Liver (tissue), 9 donors: ENCODE results near the gene UPF3A. TPM values are rescaled to one million over a fixed set of nuclear protein-coding genes. Genes with fewer than 3 reads are reported as not detected.

Experiments used
- DNase-seq: peaks from one replicate; pipeline ENCODE4 v3.0.0-alpha.2; 2017; ENCODE audit warnings: low spot score
- H3K27ac ChIP-seq, 2 donors: one replicate each; pipeline ENCODE4 v1.7.0; 2013; ENCODE audit warnings: inconsistent platforms in 2 of 2, low read length in 2 of 2, control low read depth in 1 of 2, low read depth in 1 of 2, mild to moderate bottlenecking in 1 of 2
- H3K27me3 ChIP-seq, 4 donors: one replicate each; pipeline versions ENCODE4 v1.6.1 to v1.7.0; 2013; ENCODE audit warnings: low read length in 3 of 4, inconsistent platforms in 1 of 4, mild to moderate bottlenecking in 1 of 4, moderate library complexity in 1 of 4; ENCODE audit not compliant: control insufficient read depth in 4 of 4, insufficient read depth in 4 of 4
- H3K36me3 ChIP-seq, 4 donors: one replicate each; pipeline versions ENCODE4 v1.6.1 to v1.7.0; 2013; ENCODE audit warnings: low read length in 3 of 4, mild to moderate bottlenecking in 3 of 4, low read depth in 1 of 4, moderate library complexity in 1 of 4; ENCODE audit not compliant: control insufficient read depth in 4 of 4, insufficient read depth in 3 of 4
- H3K4me1 ChIP-seq, 4 donors: one replicate each; pipeline versions ENCODE4 v1.6.1 to v1.7.0; 2013; ENCODE audit warnings: low read length in 3 of 4, mild to moderate bottlenecking in 3 of 4, moderate library complexity in 1 of 4; ENCODE audit not compliant: control insufficient read depth in 4 of 4, insufficient read depth in 4 of 4
- H3K4me3 ChIP-seq, 3 donors: one replicate each; pipeline versions ENCODE4 v1.6.1 to v1.7.0; 2013; ENCODE audit warnings: low read length in 3 of 3, control low read depth in 1 of 3, low read depth in 1 of 3, mild to moderate bottlenecking in 1 of 3
- H3K9ac ChIP-seq, 2 donors: one replicate each; pipeline ENCODE4 v1.7.0; 2013; ENCODE audit warnings: low read length in 2 of 2, mild to moderate bottlenecking in 2 of 2, moderate library complexity in 2 of 2, control low read depth in 1 of 2, low read depth in 1 of 2
- H3K9me3 ChIP-seq, 4 donors: one replicate each; pipeline versions ENCODE4 v1.6.1 to v1.7.0; 2013; ENCODE audit warnings: low read length in 3 of 4; ENCODE audit not compliant: control insufficient read depth in 4 of 4
- EGR1 ChIP-seq, 2 donors: IDR thresholded peaks; 2 replicates each; pipeline ENCODE4 v1.6.1; 2016 to 2018; ENCODE audit warnings: antibody characterized with exemption in 2 of 2, low read depth in 2 of 2
- FOXA2 ChIP-seq: IDR thresholded peaks from 2 replicates; pipeline ENCODE4 v1.6.1; 2016; ENCODE audit warnings: antibody characterized with exemption
- GABPA ChIP-seq, 2 donors: IDR thresholded peaks in 1 of 2; conservative IDR thresholded peaks in 1 of 2; 2 replicates each; pipeline ENCODE4 v1.6.1; 2016; ENCODE audit warnings: antibody characterized with exemption in 2 of 2, mild to moderate bottlenecking in 1 of 2, moderate library complexity in 1 of 2
- HNF4A ChIP-seq, 2 donors: conservative IDR thresholded peaks; 2 replicates each; pipeline ENCODE4 v1.6.1; 2016; ENCODE audit warnings: antibody characterized with exemption in 2 of 2, mild to moderate bottlenecking in 2 of 2
- HNF4G ChIP-seq: IDR thresholded peaks from 2 replicates; pipeline ENCODE4 v1.6.1; 2016; ENCODE audit warnings: antibody characterized with exemption
- JUND ChIP-seq, 2 donors: IDR thresholded peaks; 2 replicates each; pipeline ENCODE4 v1.6.1; 2016; ENCODE audit warnings: antibody characterized with exemption in 2 of 2
- NR2F2 ChIP-seq: IDR thresholded peaks from 2 replicates; pipeline ENCODE4 v1.6.1; 2016; ENCODE audit warnings: antibody characterized with exemption
- RAD21 ChIP-seq, 2 donors: IDR thresholded peaks; 2 replicates each; pipeline ENCODE4 v1.6.1; 2016; ENCODE audit warnings: antibody characterized with exemption in 2 of 2, mild to moderate bottlenecking in 2 of 2
- RXRA ChIP-seq, 2 donors: IDR thresholded peaks; 2 replicates each; pipeline ENCODE4 v1.6.1; 2017 to 2018; ENCODE audit warnings: antibody characterized with exemption in 2 of 2, mild to moderate bottlenecking in 1 of 2
- TAF1 ChIP-seq: conservative IDR thresholded peaks from 2 replicates; pipeline ENCODE4 v1.6.1; 2016; ENCODE audit warnings: antibody characterized with exemption, mild to moderate bottlenecking
- WGBS: extraction: QIAGEN DNeasy Blood & Tissue Kit; methylation state at CpG from one replicate; pipeline ENCODE4 v1.1.7; 2013; 5-methylcytosine and 5-hydroxymethylcytosine counted together
- polyA plus RNA-seq, 2 donors: library from polyadenylated mRNA; stranded (reverse) in 1 of 2; unstranded in 1 of 2; fragments of 200-250 nt in 1 of 2; fragments of >200 nt in 1 of 2; fragmentation: Nextera tagmentation in 1 of 2; extraction: Ambion mirVana in 1 of 2; gene quantifications; one replicate each; pipeline versions ENCODE4 v1.2.1 to v1.2.3, GENCODE V29; 2013 to 2015
- total RNA-seq, 2 donors: library from RNA; depleted of rRNA; stranded (reverse); fragments of >200 nt; gene quantifications; one replicate each; pipeline ENCODE4 v1.2.3, GENCODE V29; 2014
- TF ChIP-seq, protein P1 (sequence below): IDR thresholded peaks from 2 replicates; pipeline ENCODE4 v1.6.1; 2016; ENCODE audit warnings: antibody characterized with exemption
- TF ChIP-seq, protein P2 (sequence below): IDR thresholded peaks from 2 replicates; pipeline ENCODE4 v1.6.1; 2016; ENCODE audit warnings: antibody characterized with exemption
- TF ChIP-seq, protein P3 (sequence below): IDR thresholded peaks from 2 replicates; pipeline ENCODE4 v1.6.1; 2016; ENCODE audit warnings: antibody characterized with exemption
- TF ChIP-seq, protein P4 (sequence below): fragments of 150-350 bp; IDR thresholded peaks from 2 replicates; pipeline ENCODE4 v1.5.1; 2017; ENCODE audit warnings: improper control_type of control experiment, low read depth, low read length; ENCODE audit not compliant: missing input control
- donor health status: healthy.
- donor health status: healthy.
- donor health status: healthy.
- donor health status: healthy.
- donor health status: healthy.

Gene UPF3A
- total and polyA plus RNA-seq, 4 donors: 11.0 to 26.5 (median 17.2) TPM

DNA sequence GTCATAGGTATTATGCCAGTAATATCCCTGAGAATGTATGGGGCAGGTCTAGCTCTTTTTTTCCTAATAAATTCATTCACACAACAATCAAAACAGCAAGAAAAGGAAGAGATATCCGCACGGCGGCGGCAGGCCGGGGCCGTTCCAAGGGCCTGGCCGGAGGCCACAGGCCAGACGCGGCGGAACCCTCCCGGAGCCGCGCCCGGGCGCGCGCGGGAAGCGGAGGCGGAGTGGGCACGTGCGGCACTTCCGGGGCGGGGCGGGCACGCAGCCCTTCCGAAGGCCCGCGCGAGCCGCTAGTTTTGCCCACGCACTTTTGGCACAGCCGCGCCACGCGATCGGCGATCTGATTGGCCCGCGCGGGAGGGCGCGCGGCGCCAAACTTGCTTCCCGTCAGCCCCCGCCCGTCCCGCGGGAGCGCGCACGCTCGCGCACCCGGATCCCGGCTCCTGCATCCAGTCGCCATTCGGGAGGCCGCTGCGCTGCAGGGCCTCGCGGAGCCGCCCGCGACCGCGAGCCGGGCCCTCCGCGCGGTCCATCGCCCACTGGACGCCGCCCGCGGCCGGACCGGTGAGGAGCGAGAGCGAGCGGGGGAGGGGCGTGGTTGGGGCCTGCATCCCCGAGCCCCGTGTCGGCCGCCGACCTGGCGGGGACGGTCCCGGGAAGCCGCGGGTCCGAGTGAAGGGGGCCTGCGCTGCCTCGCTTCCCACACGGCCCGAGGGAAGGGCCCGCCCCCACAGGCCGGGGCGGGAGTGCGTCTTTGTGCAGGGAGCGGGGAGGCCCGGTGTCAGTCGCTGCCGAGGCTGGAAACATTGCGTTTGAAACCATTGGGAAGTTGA is 32.9 kb downstream of the UPF3A start, which contains the start of gene CHAMP1:
Gene CHAMP1 (plus strand): TSS at position 430 of the 839 bp plus-strand sequence. CDS start 9,340 bp downstream, outside the sequence.
- peak; percentile 93 for DNase-seq
- H3K4me3 ChIP-seq: peak within 1 kb of the TSS; percentile 83 to 100 (median 85)
- peak within 1 kb of the TSS; percentile 82 to 91 for H3K27ac ChIP-seq
- no peaks in the 10 kb centered on the region for H3K27me3 ChIP-seq
- H3K9me3 ChIP-seq: no peaks in the 10 kb centered on the region
- TF ChIP-seq GABPA (IDR thresholded peaks at IDR 0.05 in 1 of 2, conservative IDR thresholded peaks at IDR 0.05 in 1 of 2) (peak in 1 of 2 donors; percentile 64), NR2F2 (no peak), RXRA (IDR thresholded peaks at IDR 0.05) (no peak), JUND (IDR thresholded peaks at IDR 0.05) (no peak), EGR1 (IDR thresholded peaks at IDR 0.05; ENCODE audit: low read depth in 2 of 2) (peak; percentile 51 to 88), TAF1 (no peak), RAD21 (IDR thresholded peaks at IDR 0.05) (no peak), HNF4A (conservative IDR thresholded peaks at IDR 0.05) (no peak), FOXA2 (no peak)
- TF ChIP-seq, protein P1, sequence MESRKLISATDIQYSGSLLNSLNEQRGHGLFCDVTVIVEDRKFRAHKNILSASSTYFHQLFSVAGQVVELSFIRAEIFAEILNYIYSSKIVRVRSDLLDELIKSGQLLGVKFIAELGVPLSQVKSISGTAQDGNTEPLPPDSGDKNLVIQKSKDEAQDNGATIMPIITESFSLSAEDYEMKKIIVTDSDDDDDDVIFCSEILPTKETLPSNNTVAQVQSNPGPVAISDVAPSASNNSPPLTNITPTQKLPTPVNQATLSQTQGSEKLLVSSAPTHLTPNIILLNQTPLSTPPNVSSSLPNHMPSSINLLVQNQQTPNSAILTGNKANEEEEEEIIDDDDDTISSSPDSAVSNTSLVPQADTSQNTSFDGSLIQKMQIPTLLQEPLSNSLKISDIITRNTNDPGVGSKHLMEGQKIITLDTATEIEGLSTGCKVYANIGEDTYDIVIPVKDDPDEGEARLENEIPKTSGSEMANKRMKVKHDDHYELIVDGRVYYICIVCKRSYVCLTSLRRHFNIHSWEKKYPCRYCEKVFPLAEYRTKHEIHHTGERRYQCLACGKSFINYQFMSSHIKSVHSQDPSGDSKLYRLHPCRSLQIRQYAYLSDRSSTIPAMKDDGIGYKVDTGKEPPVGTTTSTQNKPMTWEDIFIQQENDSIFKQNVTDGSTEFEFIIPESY: no peak
- TF ChIP-seq, protein P2, sequence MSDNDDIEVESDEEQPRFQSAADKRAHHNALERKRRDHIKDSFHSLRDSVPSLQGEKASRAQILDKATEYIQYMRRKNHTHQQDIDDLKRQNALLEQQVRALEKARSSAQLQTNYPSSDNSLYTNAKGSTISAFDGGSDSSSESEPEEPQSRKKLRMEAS: no peak
- TF ChIP-seq, protein P3, sequence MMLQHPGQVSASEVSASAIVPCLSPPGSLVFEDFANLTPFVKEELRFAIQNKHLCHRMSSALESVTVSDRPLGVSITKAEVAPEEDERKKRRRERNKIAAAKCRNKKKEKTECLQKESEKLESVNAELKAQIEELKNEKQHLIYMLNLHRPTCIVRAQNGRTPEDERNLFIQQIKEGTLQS: no peak
- TF ChIP-seq, protein P4, sequence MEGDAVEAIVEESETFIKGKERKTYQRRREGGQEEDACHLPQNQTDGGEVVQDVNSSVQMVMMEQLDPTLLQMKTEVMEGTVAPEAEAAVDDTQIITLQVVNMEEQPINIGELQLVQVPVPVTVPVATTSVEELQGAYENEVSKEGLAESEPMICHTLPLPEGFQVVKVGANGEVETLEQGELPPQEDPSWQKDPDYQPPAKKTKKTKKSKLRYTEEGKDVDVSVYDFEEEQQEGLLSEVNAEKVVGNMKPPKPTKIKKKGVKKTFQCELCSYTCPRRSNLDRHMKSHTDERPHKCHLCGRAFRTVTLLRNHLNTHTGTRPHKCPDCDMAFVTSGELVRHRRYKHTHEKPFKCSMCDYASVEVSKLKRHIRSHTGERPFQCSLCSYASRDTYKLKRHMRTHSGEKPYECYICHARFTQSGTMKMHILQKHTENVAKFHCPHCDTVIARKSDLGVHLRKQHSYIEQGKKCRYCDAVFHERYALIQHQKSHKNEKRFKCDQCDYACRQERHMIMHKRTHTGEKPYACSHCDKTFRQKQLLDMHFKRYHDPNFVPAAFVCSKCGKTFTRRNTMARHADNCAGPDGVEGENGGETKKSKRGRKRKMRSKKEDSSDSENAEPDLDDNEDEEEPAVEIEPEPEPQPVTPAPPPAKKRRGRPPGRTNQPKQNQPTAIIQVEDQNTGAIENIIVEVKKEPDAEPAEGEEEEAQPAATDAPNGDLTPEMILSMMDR: no peak
- H3K36me3 ChIP-seq: no peaks in the 10 kb centered on the region
- H3K9ac ChIP-seq: peak within 1 kb of the TSS; percentile 74 to 81
- H3K4me1 ChIP-seq: peaks cover 3 to 20% (median 11%) of the 10 kb centered on the region in 4 donors
- under 1% methylated on average over 107 of the region's 107 CpGs for WGBS

DNA sequence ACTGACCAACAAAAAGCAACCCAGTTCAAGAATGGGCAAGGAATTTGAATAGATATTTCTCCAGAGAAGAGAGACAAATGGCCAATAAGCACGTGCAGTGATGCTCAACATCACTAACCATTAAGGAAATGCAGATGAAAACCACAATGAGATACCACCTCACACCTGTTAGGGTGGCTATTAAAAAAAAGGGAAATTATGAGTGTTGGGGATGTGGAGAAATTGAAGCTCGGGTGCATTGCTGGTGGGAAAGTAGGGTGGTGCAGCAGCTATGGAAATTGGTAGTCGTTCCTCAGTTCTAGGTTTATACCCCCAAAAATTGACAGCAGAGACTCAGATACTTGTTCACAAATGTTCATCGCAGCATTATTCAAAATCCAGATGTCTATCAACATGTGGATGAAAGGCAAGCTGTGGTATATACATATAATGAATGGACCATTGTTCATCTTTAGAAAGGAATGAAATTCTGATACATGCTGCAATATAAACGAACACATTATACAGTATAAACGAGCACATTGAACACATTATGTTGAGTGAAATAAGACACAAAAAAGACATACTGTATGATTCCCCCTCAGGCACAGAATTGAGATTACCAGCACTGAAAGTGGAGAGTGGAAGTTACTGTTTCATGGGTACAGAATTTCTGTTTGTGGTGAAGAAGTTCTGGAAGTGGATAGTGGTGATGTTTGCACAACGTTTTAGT is 33.8 kb downstream of the UPF3A start:
- Histone ChIP-seq H3K4me3 (peak overlapping the region; percentile 83 to 100 (median 85)), H3K4me1 (peaks cover 3 to 20% (median 12%) of the 10 kb centered on the region in 4 donors), H3K27me3 (no peaks in the 10 kb centered on the region), H3K36me3 (no peaks in the 10 kb centered on the region), H3K9ac (peak overlapping the region; percentile 23 to 74), H3K27ac (peak overlapping the region; percentile 82 to 91), H3K9me3 (no peaks in the 10 kb centered on the region)
- TF ChIP-seq, protein P3: no peak
- TF ChIP-seq TAF1 (no peak), RXRA (IDR thresholded peaks at IDR 0.05) (no peak), HNF4G (no peak), EGR1 (IDR thresholded peaks at IDR 0.05; ENCODE audit: low read depth in 2 of 2) (no peak)
- 25% methylated on average over 7 of the region's 7 CpGs for WGBS
- no peak for DNase-seq
